NB4 (cell line): ENCODE data around the gene SLC12A7.

Experiments used
- DNase-seq: peaks from one replicate; pipeline ENCODE4 v3.0.0; 2010; ENCODE audit warnings: low read depth
- H3K4me3 ChIP-seq: one replicate; pipeline ENCODE4 v1.5.1; 2011; ENCODE audit warnings: mild to moderate bottlenecking, low read depth, low read length, moderate library complexity
- MAX ChIP-seq: IDR thresholded peaks from 2 replicates; pipeline ENCODE4 v1.6.1; 2011; ENCODE audit warnings: low read depth, low read length
- MYC ChIP-seq: IDR thresholded peaks from 2 replicates; pipeline ENCODE4 v1.6.1; 2011; ENCODE audit warnings: low read depth, low read length
- POLR2A ChIP-seq: IDR thresholded peaks from 2 replicates; pipeline ENCODE4 v1.6.1; 2011; ENCODE audit warnings: mild to moderate bottlenecking; ENCODE audit not compliant: insufficient read length; ENCODE audit errors: extremely low read depth
- TF ChIP-seq, protein P1 (sequence below): IDR thresholded peaks from one replicate; pipeline ENCODE4 v1.5.1; 2012; ENCODE audit warnings: low read depth, low read length

The SLC12A7 gene

GRCh38 chr5:1156754-1157460 lies 45.0 kb upstream of the SLC12A7 start:
- no peak for DNase-seq
- no peak overlapping the region for H3K4me3 ChIP-seq
- TF ChIP-seq, protein P1, sequence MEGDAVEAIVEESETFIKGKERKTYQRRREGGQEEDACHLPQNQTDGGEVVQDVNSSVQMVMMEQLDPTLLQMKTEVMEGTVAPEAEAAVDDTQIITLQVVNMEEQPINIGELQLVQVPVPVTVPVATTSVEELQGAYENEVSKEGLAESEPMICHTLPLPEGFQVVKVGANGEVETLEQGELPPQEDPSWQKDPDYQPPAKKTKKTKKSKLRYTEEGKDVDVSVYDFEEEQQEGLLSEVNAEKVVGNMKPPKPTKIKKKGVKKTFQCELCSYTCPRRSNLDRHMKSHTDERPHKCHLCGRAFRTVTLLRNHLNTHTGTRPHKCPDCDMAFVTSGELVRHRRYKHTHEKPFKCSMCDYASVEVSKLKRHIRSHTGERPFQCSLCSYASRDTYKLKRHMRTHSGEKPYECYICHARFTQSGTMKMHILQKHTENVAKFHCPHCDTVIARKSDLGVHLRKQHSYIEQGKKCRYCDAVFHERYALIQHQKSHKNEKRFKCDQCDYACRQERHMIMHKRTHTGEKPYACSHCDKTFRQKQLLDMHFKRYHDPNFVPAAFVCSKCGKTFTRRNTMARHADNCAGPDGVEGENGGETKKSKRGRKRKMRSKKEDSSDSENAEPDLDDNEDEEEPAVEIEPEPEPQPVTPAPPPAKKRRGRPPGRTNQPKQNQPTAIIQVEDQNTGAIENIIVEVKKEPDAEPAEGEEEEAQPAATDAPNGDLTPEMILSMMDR, result no peak
- no peak for TF ChIP-seq MAX
- TF ChIP-seq POLR2A, result no peak
- no peak for TF ChIP-seq MYC

- DNase-seq, result no peak
- TF ChIP-seq MAX (no peak), POLR2A (no peak), MYC (no peak)
- TF ChIP-seq, protein P1, result no peak
- no peak overlapping the region for H3K4me3 ChIP-seq
Measured at GRCh38 chr5:1156033-1156753, 44.3 kb upstream of the SLC12A7 start.

DNA sequence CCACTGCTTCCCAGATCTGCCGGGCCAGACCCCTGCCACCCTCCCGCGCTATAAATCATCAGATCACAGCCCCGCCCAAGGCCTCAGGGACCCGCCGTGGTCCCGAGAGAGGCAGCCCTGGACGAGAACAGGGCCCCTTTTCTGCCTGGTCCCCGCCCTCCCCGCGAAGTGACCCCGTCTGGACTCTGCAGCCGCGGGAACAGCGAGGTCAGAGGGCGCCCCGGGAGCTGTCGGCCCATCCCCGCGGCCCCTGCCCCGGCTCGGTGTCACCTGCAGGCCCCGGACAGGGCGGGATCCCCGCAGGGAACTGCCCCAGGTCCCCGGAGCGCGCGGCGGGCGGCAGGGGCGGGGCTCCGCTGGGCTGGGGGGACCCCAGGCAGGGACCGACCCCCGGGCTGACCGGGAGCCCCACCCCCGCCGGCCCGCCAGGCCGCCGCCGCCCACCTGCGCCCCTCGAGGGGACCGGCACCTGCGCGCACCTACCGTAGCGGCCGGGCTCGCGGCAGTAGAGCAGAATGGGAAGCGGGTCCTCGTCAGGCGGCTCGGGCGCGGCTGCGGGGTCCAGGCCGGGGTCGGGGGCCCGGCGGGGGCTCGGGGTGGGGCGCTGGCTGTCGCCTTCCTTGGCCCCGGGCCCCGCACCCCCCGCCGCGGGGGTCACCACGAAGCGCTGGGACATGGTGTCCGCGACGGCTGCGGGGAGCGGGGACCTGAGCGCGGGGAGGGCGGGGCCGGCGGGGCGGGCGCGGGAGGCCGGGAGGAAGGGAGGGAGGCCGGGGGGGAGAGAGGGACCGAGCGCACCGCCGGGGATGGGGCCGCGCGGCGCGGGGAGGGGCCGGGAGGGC lies 43.5 kb upstream of the SLC12A7 start:
- no peak overlapping the region for H3K4me3 ChIP-seq
- DNase-seq, result no peak
- TF ChIP-seq, protein P1, result no peak
- no peak for TF ChIP-seq MYC
- no peak for TF ChIP-seq MAX
- no peak for TF ChIP-seq POLR2A

DNA sequence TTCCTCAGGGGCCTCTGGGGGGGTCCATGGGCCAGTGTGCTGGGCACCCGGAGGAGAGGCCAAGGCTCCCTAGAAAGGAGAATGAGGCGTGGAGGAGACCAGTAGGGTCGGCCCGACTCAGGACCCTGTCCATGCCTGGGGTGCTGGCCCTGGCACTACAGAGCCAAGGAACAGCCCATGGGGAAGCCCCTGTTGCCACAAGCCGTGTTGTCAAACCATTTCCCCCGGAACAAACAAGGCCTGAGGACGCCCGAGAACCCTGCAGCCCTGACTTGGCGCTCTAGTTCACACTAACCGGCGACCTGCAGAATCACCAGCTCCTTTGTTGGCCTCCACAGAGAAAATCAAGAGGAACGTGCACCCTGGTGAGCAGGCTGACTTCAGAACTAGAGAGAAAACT lies 41.6 kb upstream of the SLC12A7 start:
- DNase-seq, result no peak
- TF ChIP-seq, protein P1, result no peak
- TF ChIP-seq MYC (no peak), MAX (no peak), POLR2A (no peak)
- no peak overlapping the region for H3K4me3 ChIP-seq

GRCh38 chr5:1152771-1153282 lies 41.0 kb upstream of the SLC12A7 start:
- peak; percentile 42 for DNase-seq
- no peak overlapping the region for H3K4me3 ChIP-seq
- TF ChIP-seq, protein P1, result no peak
- TF ChIP-seq MAX (no peak), MYC (no peak; the same call in 1 of the 2 replicates), POLR2A (no peak)
